ENCODE results near the gene RNF144A. TPM values are rescaled to one million over a fixed set of nuclear protein-coding genes. Genes with fewer than 3 reads are reported as not detected.

Gene RNF144A
- total RNA-seq, 2 donors from 2014 or later = 52.7 to 109 TPM

DNA sequence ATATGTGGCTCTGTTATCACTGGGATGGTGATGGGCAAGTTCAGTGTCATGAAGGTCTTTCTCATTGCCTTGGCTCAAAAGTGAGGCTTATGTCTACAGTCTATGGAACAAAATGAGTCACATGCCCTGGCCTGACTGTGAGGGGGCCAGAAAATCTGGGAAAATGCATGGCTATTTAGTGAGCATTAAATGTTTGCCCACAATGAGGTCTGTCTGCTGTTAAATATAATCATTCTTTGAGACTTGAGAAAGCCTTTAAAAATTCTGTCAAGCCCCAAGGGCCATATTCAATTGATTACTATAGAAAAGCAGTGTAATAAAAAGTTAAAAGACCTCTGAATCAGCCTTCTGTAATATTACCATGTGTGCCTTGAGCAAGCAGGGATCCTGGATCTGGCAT is 5.5 kb upstream of the RNF144A start:
- no peak overlapping the region for H3K4me3 ChIP-seq
- no peaks in the 10 kb centered on the region for H3K36me3 ChIP-seq (replicated peaks in 1 of 2; ENCODE audit: insufficient read depth in 1 of 2, low read depth in 2 of 2)
- intact Hi-C loops (cut with DNase I) = no loop called here
- ATAC-seq = no peak
- H3K9me3 ChIP-seq = no peaks in the 10 kb centered on the region
- no peaks in the 10 kb centered on the region for H3K27me3 ChIP-seq
- peaks cover 13% of the 10 kb centered on the region for H3K4me1 ChIP-seq
- H3K27ac ChIP-seq = no peak overlapping the region
- no peak for TF ChIP-seq POLR2A (IDR thresholded peaks at IDR 0.05)
- TF ChIP-seq, protein P1, sequence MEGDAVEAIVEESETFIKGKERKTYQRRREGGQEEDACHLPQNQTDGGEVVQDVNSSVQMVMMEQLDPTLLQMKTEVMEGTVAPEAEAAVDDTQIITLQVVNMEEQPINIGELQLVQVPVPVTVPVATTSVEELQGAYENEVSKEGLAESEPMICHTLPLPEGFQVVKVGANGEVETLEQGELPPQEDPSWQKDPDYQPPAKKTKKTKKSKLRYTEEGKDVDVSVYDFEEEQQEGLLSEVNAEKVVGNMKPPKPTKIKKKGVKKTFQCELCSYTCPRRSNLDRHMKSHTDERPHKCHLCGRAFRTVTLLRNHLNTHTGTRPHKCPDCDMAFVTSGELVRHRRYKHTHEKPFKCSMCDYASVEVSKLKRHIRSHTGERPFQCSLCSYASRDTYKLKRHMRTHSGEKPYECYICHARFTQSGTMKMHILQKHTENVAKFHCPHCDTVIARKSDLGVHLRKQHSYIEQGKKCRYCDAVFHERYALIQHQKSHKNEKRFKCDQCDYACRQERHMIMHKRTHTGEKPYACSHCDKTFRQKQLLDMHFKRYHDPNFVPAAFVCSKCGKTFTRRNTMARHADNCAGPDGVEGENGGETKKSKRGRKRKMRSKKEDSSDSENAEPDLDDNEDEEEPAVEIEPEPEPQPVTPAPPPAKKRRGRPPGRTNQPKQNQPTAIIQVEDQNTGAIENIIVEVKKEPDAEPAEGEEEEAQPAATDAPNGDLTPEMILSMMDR (IDR thresholded peaks at IDR 0.05) = no peak
- DNase-seq = no peak

DNA sequence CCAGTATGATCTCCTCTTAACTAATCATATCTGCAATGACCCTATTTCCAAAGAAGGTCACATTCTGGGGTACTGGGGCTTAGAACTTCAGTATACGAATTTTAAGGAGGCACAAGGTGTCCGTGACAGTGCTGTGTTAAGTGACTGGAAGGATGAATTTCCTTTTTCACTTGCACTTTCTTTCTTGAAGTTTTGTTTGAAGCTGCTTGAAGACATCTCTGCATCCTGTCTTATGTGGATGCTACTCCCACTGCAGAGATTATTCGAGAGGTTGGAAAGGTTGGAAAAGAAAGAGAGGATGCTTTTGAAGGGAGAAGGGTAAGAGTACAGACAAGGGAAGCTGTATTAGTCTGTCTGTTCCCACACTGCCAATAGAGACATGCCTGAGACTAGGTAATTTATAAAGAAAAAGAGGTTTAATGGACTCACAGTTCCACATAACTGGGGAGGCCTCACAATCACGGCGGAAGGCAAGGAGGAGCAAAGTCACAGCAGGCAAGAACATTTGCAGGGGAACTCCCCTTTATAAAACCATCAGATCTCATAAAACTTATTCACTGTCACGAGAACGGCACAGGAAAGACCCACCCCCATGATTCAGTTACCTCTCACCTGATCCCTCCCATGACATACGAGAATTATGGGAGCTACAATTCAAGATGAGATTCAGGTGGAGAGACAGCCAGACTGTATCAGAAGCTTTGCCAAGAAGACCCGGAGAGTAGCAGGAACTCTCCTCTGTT is 3.6 kb upstream of the RNF144A start:
- Histone ChIP-seq H3K4me1 (peaks cover 16% of the 10 kb centered on the region), H3K4me3 (no peak overlapping the region), H3K27me3 (no peaks in the 10 kb centered on the region), H3K27ac (no peak overlapping the region), H3K9me3 (no peaks in the 10 kb centered on the region), H3K36me3 (replicated peaks in 1 of 2; ENCODE audit: insufficient read depth in 1 of 2, low read depth in 2 of 2) (no peaks in the 10 kb centered on the region)
- no peak for ATAC-seq
- 85 to 91% methylated on average over 9 of the region's 9 CpGs for WGBS, 2 donors
- intact Hi-C loops (cut with DNase I) = no loop called here
- no peak for DNase-seq
- TF ChIP-seq POLR2A (IDR thresholded peaks at IDR 0.05) = no peak
- TF ChIP-seq, protein P1 (IDR thresholded peaks at IDR 0.05) = no peak

DNA sequence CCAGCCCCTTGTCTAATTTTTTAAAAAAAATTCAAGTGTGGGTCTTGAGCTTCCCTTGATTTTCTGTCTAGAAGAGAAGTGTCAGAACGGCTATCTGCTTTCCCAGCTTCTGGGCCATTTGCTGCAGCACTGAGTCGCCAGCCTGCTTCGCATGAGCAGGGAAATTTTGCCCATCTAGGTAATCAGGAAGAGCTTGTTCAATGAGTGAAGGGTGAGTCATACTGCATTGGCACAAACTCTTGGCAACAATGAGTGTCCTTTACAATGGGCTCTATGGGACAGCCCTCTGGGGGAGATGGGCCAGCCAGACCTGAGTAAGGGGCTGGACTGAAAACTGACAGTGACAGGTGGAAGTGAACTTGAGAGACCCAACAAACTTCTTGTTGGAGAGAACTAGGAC is 2.4 kb upstream of the RNF144A start:
- no peaks in the 10 kb centered on the region for H3K36me3 ChIP-seq (replicated peaks in 1 of 2; ENCODE audit: insufficient read depth in 1 of 2, low read depth in 2 of 2)
- TF ChIP-seq, protein P1 (IDR thresholded peaks at IDR 0.05) = no peak
- no peak for TF ChIP-seq POLR2A (IDR thresholded peaks at IDR 0.05)
- ATAC-seq (no peak), DNase-seq (peak in 3 of 4 donors; percentile 40 to 66 (median 51))
- intact Hi-C loops (cut with DNase I) = no loop called here
- WGBS, 2 donors = 71 to 82% methylated on average over 3 of the region's 3 CpGs
- peaks cover 29% of the 10 kb centered on the region for H3K4me1 ChIP-seq
- no peak overlapping the region for H3K27ac ChIP-seq
- no peak overlapping the region for H3K4me3 ChIP-seq
- H3K27me3 ChIP-seq = no peaks in the 10 kb centered on the region
- no peaks in the 10 kb centered on the region for H3K9me3 ChIP-seq

DNA sequence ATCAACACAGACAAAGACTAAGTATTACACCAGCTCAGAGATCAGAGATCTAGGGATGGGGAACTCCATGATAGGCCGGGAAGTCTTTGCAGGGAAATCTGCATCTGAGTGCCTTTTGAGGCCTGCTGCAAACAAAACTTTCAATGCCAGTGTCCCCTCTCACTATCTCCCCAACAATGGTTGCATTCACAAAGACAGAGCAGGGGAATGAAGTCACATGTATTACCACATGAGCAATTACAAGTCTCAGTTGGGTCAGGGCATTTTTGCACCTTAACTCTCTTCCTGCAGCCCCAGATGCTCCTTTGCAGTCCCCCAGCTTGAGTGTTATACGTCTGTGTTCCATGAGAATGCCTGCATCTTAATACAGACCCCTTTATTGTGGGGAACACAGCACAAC is 1.8 kb upstream of the RNF144A start:
- no peaks in the 10 kb centered on the region for H3K27me3 ChIP-seq
- DNase-seq (no peak), ATAC-seq (no peak)
- H3K9me3 ChIP-seq = no peaks in the 10 kb centered on the region
- H3K36me3 ChIP-seq (replicated peaks in 1 of 2; ENCODE audit: insufficient read depth in 1 of 2, low read depth in 2 of 2) = no peaks in the 10 kb centered on the region
- H3K4me3 ChIP-seq = no peak overlapping the region
- no peak overlapping the region for H3K27ac ChIP-seq
- intact Hi-C loops (cut with DNase I) = no loop called here
- no peak for TF ChIP-seq POLR2A (IDR thresholded peaks at IDR 0.05)
- TF ChIP-seq, protein P1 (IDR thresholded peaks at IDR 0.05) = no peak
- WGBS, 2 donors = 90% methylated on average over 2 of the region's 2 CpGs
- H3K4me1 ChIP-seq = peaks cover 34% of the 10 kb centered on the region

DNA sequence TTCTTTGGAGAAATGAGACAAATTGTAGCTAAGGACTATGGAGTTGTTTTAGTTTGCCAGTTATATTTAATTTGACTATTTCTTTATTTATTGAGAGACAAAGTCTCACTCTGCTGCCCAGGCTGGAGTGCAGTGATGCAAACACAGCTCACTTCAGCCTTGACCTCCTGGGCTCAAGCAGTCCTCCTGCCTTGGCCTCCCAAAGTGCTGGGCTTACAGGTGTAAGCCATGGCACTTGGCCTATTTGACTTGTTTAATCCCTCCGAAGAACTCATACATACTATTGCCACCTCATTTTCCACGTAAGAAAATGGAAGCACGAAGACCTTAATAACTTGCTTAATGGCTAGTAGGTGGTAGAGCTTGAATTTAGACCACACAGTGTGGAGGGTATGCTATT is 988 bp upstream of the RNF144A start:
- H3K9me3 ChIP-seq = no peaks in the 10 kb centered on the region
- H3K4me3 ChIP-seq = no peak overlapping the region
- TF ChIP-seq POLR2A (IDR thresholded peaks at IDR 0.05) = no peak
- TF ChIP-seq, protein P1 (IDR thresholded peaks at IDR 0.05) = no peak
- DNase-seq (no peak), ATAC-seq (no peak)
- 83% methylated on average over 3 of the region's 3 CpGs for WGBS, 2 donors
- intact Hi-C loops (cut with DNase I) = no loop called here
- peaks cover 42% of the 10 kb centered on the region for H3K4me1 ChIP-seq
- no peaks in the 10 kb centered on the region for H3K36me3 ChIP-seq (replicated peaks in 1 of 2; ENCODE audit: insufficient read depth in 1 of 2, low read depth in 2 of 2)
- H3K27ac ChIP-seq = no peak overlapping the region
- no peaks in the 10 kb centered on the region for H3K27me3 ChIP-seq

Measured in body of pancreas (tissue), 4 donors.